Measurements from ENCODE around the gene PCNX2. TPM values are rescaled to one million over a fixed set of nuclear protein-coding genes. Genes with fewer than 3 reads are reported as not detected.
A peak's percentile ranks its signal among the peaks of the same experiment; 100 is the strongest.

PCNX2 gene
- total and polyA plus RNA-seq, 2 of the 8 experiments (the other 6 are each of a cell fraction or from before 2014, with no cell fraction given), result 46.1 to 57.6 TPM

GRCh38 chr1:233112186-233113008 lies 183.1 kb downstream of the PCNX2 start:
- H3K4ac ChIP-seq (replicated peaks; ENCODE audit: insufficient read length, low read depth, low read length), result peak overlapping the region; percentile 96
- POLR2A ChIA-PET (ENCODE audit: partially characterized antibody), result interaction anchor here (0.9 to 2.2 kb wide), 4 partner anchors 11 to 71 kb away, joined by 3 to 11 read pairs (median 7); no protein-coding TSS in a partner anchor
- H2AK5ac ChIP-seq (ENCODE audit: low read depth, low read length), result peak overlapping the region; percentile 91
- H3K9ac ChIP-seq (replicated peaks in 1 of 4; ENCODE audit: extremely low read depth in 1 of 4, low read depth in 3 of 4, low read length in 3 of 4), result peak overlapping the region in 3 of 4 experiments; percentile 76 to 80 (median 76); a peak in 5 of 7 replicates
- no peaks in the 10 kb centered on the region for H4K20me1 ChIP-seq (replicated peaks in 1 of 2; ENCODE audit: control insufficient read depth in 1 of 2, insufficient read depth in 2 of 2, low read length in 2 of 2)
- no peaks in the 10 kb centered on the region for H3K27me3 ChIP-seq (replicated peaks in 1 of 4; ENCODE audit: control insufficient read depth in 3 of 4, extremely low read depth in 1 of 4, insufficient read depth in 3 of 4, low read length in 3 of 4)
- H4K91ac ChIP-seq (replicated peaks; ENCODE audit: insufficient read length, low read length), result peak overlapping the region; percentile 99
- peak overlapping the region; percentile 99 for H2BK12ac ChIP-seq (ENCODE audit: low read depth, low read length)
- H3K18ac ChIP-seq (ENCODE audit: extremely low read depth, low read length), result peak overlapping the region; percentile 49
- no peak overlapping the region for H3K14ac ChIP-seq (ENCODE audit: insufficient read length)
- H3K4me2 ChIP-seq (ENCODE audit: insufficient read depth in 1 of 2, low read depth in 2 of 2, low read length in 2 of 2), result peak overlapping the region; percentile 59 to 73; a peak in 3 of 4 replicates
- 0 out of 2 replicates have a peak, but pooled peaks cover 4% of the 10 kb centered on the region for H3K23me2 ChIP-seq (ENCODE audit: low read depth, low read length)
- H3K4me3 ChIP-seq (ENCODE audit: extremely low read depth in 1 of 4, insufficient read depth in 2 of 4, low read depth in 3 of 4, low read length in 4 of 4), result peak overlapping the region in 1 of 4 experiments; percentile 17; a peak in 1 of 8 replicates
- peak overlapping the region; percentile 75 for H4K5ac ChIP-seq (ENCODE audit: insufficient read length, low read depth, low read length)
- FAIRE-seq, result no peak
- peaks cover 10 to 30% (median 18%) of the 10 kb centered on the region in 4 experiments; a peak in 6 of 7 replicates for H3K4me1 ChIP-seq (replicated peaks in 1 of 4; ENCODE audit: control insufficient read depth in 3 of 4, insufficient read depth in 4 of 4, low read length in 3 of 4)
- no peaks in the 10 kb centered on the region for H3K79me1 ChIP-seq (ENCODE audit: low read depth, low read length)
- H4K8ac ChIP-seq (ENCODE audit: extremely low read depth, insufficient read depth, low read length), result no peak overlapping the region
- no peaks in the 10 kb centered on the region for H3K9me3 ChIP-seq (ENCODE audit: insufficient read depth in 2 of 2, low read depth in 1 of 2, low read length in 1 of 2)
- H3K79me2 ChIP-seq (ENCODE audit: control insufficient read depth in 1 of 2, insufficient read depth in 2 of 2, low read length in 2 of 2), result 0 out of 4 replicates have a peak, but pooled peaks cover 0 to 2% of the 10 kb centered on the region in 2 experiments
- H3K27ac ChIP-seq (ENCODE audit: low read depth, low read length), result peak overlapping the region; percentile 94
- 0 out of 2 replicates have a peak overlapping the region, but pooled peaks have one; percentile 66 for H2BK15ac ChIP-seq (ENCODE audit: low read length)
- H2BK5ac ChIP-seq (ENCODE audit: low read depth, low read length), result peak overlapping the region; percentile 98
- CTCF ChIA-PET (ENCODE audit: partially characterized antibody), result interaction anchor here (1.6 kb wide), 1 partner anchor 12 kb away, joined by 5 read pairs; no protein-coding TSS in a partner anchor
- no peak for DNase-seq (ENCODE audit: low read depth in 1 of 2, low spot score in 2 of 2)
- no peak overlapping the region for H2AFZ ChIP-seq (ENCODE audit: low read length)
- H3K36me3 ChIP-seq (ENCODE audit: control insufficient read depth in 2 of 4, insufficient read depth in 4 of 4, low read length in 3 of 4), result peaks cover 0 to 10% (median 2%) of the 10 kb centered on the region in 4 experiments; a peak in 4 of 8 replicates
- H2BK20ac ChIP-seq (ENCODE audit: low read length), result peak overlapping the region; percentile 16
- H3K23ac ChIP-seq (ENCODE audit: insufficient read length), result no peak overlapping the region
- H2BK120ac ChIP-seq (replicated peaks; ENCODE audit: low read depth, low read length), result peak overlapping the region; percentile 55
- WGBS, 2 experiments (ENCODE audit: extremely low coverage in 1 of 2, insufficient coverage in 1 of 2, insufficient read length in 1 of 2, insufficient replicate concordance in 2 of 2, low coverage in 1 of 2, low lambda C conversion rate in 2 of 2, missing lambda C conversion rate in 1 of 2), result 84% methylated on average over 6 of the region's 6 CpGs; no CpG with 5 or more reads in 1 of the 2 experiments
- H3K56ac ChIP-seq (replicated peaks; ENCODE audit: insufficient read length, low read depth, low read length), result peak overlapping the region; percentile 51
- TF ChIP-seq NANOG (IDR thresholded peaks at IDR 0.05; ENCODE audit: insufficient read depth, low read depth, low read length, poor library complexity, severe bottlenecking), result no peak
- TF ChIP-seq RFX5 (IDR thresholded peaks at IDR 0.05; ENCODE audit: borderline replicate concordance, low read depth, low read length), result no peak
- no peak for TF ChIP-seq HDAC2 (IDR thresholded peaks at IDR 0.05; ENCODE audit: borderline replicate concordance in 1 of 2, low read depth in 2 of 2, low read length in 2 of 2)
- no peak for TF ChIP-seq SP1 (IDR thresholded peaks at IDR 0.05; ENCODE audit: low read depth, low read length)
- no peak for TF ChIP-seq TAF1 (IDR thresholded peaks at IDR 0.05; ENCODE audit: low read depth, low read length)
- TF ChIP-seq SAP30 (IDR thresholded peaks at IDR 0.05; ENCODE audit: insufficient read depth, insufficient replicate concordance, low read length), result no peak
- TF ChIP-seq ATF3 (IDR thresholded peaks at IDR 0.05; ENCODE audit: insufficient read depth, low read depth, low read length), result no peak
- no peak for TF ChIP-seq SRF (IDR thresholded peaks at IDR 0.05; ENCODE audit: low read depth, low read length)
- no peak for TF ChIP-seq JUN (IDR thresholded peaks at IDR 0.05; ENCODE audit: low read depth, low read length)
- TF ChIP-seq CBX5 (IDR thresholded peaks at IDR 0.05; ENCODE audit: low read depth, low read length), result no peak
